GM18526 (cell line): ENCODE results near the gene RAI14.

Source experiments
- POLR2A ChIP-seq: IDR thresholded peaks from 3 replicates; pipeline ENCODE4 v1.6.1; 2011; ENCODE audit not compliant: insufficient read length; ENCODE audit errors: extremely low read depth

The RAI14 gene

DNA sequence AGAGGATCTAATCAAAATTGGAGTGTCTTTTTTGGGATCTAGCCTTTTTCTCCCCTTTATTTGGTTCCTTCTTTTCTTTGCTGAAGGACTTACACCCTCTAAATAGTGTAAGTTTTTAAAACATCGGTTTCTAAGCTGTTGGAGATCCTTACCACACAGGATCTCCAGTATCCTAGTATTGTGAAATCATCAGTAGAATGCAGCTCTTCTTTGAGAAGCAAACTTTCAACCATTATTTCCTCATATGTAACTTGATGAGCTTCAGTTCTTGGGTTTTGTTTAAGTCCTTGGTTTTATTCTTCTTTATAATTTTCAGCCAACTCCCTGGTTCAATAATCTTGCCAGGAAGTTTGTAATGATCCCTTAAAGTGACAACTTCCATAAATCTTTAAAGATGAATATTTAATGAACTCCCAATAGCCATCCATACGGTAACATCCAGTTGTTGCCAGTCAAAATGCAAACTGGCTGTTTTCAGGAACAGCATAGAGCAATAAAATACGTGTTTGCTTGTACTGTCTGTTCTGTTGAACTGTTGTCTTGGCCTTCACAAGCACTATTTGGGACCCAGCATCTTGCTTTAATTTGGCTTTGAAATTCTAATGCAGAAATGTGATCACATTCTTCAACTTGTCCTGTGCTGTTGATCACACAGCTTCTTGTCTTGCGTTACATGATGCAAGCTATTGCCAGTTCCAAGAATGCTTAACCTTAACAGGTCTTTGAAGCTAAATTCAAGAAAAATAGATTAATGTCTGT, 148.0 kb downstream of the RAI14 start:
- TF ChIP-seq POLR2A, result no peak

DNA sequence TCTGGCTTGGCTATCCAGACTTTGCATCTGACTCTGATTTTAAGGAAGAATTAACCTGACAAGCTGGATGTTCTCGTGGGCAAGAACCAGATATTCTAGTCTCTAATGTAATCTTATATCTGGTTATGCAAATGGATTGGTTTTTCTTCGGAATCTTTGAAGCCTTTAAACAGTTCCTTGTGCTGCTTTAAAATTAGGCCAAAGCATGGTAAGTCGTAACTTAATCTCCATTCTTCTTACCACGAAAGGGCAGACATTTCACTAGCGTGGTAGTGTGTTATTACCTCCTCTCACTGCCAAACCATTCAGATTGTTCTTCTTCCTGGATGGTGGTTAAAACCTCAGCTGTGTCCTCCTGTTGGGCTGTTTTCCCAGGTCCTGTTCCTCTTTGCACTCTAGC, 148.8 kb downstream of the RAI14 start:
- no peak for TF ChIP-seq POLR2A

DNA sequence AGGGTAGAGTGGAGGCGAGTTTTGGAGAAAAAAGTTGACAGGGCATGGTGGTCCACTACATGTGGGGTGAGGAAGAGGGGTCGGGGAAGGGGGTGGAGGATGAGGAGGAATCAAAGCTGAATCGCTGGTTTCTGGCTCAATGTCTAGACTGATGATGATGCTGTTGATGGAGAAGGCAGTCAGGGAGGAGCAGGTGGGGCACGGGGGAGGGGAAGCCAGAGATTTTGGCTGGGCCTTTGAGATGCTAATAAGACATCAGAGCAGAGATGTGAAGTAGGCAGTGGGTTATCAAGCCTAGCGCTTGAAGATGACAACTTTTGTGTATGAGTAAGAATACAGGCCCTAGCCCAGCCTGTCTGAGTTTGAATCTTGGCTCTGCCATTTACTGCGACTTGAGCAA, 150.4 kb downstream of the RAI14 start:
- TF ChIP-seq POLR2A, result no peak

DNA sequence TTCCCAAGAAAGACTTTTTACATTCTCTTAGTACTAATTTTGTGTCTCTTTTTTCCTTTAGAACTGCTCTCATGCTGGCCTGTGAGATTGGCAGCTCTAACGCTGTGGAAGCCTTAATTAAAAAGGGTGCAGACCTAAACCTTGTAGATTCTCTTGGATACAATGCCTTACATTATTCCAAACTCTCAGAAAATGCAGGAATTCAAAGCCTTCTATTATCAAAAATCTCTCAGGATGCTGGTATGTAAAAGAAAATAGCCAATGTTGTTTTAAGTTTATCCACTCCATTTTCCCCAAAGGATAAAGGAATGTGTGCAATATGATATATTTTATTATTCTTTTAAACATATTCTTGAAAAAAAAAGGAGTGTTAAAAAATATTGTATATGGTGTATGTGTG, 155.6 kb downstream of the RAI14 start:
- TF ChIP-seq POLR2A, result no peak

DNA sequence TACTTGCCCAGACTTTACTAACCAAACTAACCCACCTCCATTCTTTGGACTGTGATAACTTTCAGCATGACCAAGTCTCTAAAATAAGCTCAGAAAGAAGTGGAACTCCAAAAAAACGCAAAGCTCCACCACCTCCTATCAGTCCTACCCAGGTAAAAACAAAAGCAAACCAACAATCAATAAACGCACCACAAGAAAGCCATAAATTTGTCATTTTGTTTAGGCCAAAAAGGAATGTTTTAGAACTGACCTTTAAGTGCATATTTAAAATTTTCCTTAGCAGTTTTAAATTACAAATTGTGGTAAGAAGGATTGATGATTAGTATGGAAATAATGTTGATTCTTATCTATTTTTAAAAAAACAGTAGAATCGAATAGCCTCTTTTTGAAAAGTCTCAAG, 157.4 kb downstream of the RAI14 start:
- no peak for TF ChIP-seq POLR2A

DNA sequence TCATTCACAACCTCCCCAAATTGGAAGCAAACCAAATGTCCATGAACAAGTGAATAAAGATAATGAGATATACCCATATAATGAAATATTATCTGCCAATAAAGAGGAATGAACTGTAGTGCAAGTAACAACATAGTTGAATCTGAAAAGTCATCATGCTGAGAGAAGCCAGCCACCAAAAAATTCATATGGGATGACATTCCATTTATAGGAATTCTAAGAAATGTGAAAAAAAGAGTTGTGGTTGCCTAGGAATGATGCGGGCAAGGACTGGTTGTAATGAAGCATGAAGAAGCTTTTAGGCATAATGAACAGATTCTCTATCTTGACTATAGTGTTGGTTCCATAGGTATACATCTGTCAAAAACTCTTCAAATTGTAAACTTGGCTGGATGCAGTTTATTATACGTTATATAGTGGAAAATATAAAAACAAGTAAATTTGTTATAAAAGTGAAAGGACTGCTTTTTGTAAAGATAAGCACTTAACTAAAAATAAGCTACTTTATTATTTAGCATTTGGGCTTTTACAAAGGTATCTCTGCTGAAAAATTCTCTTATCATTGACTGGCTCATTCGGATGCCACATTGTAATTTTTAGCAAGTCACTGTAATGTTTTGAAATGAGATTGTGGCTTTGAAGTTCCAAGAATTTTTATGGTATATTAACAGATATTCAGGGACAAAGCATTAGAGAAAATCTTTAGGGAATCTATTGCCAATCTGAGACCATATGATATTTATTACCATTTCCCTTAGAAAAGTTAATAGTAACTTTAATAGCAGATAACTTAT, 161.6 kb downstream of the RAI14 start:
- no peak for TF ChIP-seq POLR2A

DNA sequence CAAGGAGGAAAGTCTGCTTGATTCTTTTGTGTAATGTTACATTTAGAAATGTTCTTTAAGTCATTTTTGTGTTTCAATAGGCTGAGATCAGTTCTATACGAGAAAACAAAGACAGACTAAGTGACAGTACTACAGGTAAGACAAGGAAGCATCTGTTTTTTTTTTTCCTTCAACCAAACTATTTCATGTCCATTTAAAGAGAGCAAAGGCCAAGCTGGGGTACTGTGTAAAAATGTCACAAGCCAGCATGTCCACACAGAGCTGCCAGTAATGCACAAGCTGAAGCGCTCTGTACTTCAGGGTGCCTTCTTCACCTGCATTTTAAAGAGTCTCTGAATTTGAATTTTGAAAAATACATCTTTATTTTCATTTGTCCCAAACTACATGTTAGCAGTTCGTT, 162.6 kb downstream of the RAI14 start:
- no peak for TF ChIP-seq POLR2A

DNA sequence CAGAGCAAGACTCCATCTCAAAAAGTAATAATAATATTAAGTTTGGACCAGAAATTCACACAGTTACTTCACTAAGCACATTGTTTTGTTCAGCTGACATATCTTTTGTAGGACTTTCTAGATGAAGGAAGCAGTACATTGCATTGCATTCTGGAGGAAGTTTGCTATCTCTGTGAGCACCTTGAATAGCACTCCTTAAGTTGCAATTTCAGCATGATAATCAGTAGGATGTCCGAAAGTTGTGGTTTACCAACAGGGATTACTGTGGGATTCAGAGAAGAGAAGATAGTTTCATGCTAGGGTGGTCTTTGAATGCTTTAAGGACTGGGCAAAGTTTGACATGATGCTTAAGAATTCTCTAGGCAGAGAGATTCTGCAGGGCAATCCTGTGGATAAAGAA, 164.5 kb downstream of the RAI14 start:
- TF ChIP-seq POLR2A, result no peak

DNA sequence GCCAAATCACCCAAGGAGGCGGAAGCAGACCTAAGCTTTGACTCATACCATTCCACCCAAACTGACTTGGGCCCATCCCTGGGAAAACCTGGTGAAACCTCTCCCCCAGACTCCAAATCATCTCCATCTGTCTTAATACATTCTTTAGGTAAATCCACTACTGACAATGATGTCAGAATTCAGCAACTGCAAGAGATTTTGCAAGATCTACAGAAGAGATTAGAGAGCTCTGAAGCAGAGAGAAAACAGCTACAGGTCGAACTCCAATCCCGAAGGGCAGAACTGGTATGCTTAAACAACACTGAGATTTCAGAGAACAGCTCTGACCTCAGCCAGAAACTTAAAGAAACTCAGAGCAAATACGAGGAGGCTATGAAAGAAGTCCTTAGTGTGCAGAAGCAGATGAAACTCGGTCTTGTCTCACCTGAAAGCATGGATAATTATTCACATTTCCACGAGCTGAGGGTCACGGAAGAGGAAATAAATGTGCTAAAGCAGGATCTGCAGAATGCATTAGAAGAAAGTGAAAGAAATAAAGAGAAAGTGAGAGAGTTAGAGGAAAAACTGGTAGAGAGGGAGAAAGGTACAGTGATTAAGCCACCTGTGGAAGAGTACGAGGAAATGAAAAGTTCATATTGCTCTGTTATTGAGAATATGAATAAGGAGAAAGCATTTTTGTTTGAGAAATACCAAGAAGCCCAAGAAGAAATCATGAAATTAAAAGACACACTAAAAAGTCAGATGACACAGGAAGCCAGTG, 167.0 kb downstream of the RAI14 start:
- no peak for TF ChIP-seq POLR2A

DNA sequence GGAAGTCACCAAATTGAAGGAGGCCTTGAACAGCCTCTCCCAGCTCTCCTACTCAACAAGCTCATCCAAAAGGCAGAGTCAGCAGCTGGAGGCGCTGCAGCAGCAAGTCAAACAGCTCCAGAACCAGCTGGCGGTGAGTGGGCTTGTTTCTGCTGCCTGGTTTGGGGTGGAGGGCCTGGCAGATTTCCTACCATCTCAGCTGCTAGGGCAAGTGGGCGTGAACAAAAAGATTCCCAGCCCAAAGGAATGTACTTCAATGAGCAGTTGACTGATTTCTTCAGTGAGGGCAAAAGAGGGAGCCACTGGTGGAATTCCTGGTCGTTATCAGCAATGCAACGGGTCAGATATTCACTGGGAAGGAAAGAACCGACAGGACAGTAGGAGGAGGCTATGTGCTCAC, 170.2 kb downstream of the RAI14 start:
- no peak for TF ChIP-seq POLR2A

DNA sequence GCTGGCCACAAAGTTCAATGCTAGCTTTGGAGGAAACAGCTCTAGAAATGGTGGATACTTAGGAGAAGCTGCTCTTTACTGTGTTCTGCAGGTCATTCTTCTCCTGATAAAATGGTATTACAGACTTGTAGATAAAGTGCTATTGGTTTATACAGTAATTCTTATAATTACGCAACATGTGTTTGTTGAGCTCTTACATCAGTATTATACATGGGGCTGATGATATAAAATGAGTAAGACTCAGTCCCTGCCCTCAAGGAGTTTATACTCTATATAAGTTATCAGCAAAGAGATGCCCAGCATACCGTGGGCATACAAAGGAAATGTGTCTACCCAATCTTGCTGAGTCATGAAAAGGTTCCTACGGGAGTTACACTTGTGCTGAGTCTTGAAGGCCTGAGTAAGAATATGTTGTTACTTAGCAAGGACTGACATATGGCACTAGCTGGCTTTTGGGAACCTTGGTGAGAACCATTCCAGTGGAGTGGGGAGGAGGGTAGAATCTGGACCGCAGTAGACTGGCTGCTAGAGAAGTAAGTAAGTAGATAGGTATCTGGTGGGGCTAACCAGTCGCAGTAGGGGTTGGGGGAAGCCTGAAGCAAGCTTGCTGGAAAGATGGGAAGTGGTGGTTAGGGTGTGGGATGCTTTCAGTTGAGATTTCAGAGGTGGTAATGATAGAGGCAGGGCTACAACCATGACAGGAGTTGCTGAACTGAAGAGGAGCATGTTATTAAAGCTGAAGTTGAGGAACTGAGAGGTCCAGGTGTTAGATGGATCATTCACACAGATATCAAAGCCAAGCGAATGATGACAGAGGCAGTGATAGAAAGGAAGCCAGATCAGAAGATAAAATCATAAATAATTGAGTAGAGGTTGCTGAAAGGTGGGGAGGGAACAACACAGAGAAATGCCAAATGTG, 171.7 kb downstream of the RAI14 start:
- TF ChIP-seq POLR2A, result no peak

DNA sequence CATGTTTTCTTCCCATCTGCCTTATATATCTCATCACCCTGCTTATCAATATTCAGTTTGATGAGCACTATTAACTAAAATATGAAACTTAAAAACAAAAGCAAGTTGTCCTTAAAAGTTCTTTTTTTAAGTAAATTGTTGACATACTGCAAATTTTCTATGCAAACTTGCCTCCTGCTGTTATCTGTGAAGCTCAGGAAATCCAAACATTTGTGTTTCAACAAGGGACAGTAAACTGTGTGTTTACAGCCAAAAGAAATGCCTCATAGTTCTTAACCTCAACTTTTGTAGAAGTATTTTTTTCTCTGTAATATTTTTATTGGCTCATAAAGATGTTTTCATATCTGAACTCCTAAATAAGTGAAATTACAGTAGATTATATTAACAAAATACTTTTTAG, 175.2 kb downstream of the RAI14 start:
- no peak for TF ChIP-seq POLR2A

DNA sequence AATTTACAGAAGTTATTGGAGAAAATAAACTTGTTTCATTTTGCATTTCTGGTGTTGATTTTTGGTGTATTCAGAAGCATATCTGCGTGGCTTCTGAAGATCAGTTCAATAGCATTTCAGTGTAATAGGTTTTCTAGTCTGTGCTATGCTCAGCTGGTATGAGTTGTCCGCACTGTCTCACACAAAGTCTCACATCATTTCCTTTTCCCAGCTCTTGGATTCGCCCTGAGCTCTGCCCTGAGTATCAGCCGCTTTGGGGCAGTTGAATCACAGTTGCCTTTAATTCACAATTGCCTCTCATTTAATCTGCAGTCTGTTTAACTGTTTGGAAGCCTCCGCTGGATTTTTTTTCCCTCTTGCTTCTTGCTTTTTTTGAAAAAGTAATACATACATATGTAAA, 176.4 kb downstream of the RAI14 start:
- no peak for TF ChIP-seq POLR2A

DNA sequence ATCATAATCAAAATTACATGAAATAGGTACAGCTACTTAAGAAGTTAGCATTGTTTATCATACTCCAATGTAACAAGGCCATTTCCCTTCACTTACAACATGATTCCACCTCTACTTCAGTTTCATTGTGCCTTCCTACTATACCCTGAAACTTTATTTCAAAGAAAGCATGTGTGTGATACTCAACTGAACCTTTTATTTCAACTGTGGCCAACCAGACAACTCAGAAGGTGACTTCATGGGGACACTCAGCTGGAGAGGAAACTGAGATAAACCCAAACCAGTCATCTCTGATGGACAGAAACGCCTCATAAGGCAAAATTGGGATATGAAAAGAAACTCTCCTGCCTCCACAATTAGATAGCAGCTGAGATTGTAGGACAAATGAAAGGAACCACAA, 177.0 kb downstream of the RAI14 start:
- no peak for TF ChIP-seq POLR2A
